PFSK-1 (cell line): ENCODE data around the gene NAA20.

Experiments used
- POLR2AphosphoS5 ChIP-seq: IDR thresholded peaks from 2 replicates; pipeline ENCODE4 v1.6.1; 2012; ENCODE audit warnings: low read depth, mild to moderate bottlenecking, control low read depth, low read length, moderate library complexity
- TF ChIP-seq, protein P1 (sequence below), 2 experiments: IDR thresholded peaks; 2 replicates each; pipeline versions ENCODE4 v1.6.1 to v1.8.0; 2011 to 2012; ENCODE audit warnings: low read depth in 2 of 2, low read length in 2 of 2, control low read depth in 1 of 2, inconsistent platforms in 1 of 2, mild to moderate bottlenecking in 1 of 2, moderate library complexity in 1 of 2; ENCODE audit not compliant: insufficient read depth in 1 of 2

- TF ChIP-seq, protein P1, sequence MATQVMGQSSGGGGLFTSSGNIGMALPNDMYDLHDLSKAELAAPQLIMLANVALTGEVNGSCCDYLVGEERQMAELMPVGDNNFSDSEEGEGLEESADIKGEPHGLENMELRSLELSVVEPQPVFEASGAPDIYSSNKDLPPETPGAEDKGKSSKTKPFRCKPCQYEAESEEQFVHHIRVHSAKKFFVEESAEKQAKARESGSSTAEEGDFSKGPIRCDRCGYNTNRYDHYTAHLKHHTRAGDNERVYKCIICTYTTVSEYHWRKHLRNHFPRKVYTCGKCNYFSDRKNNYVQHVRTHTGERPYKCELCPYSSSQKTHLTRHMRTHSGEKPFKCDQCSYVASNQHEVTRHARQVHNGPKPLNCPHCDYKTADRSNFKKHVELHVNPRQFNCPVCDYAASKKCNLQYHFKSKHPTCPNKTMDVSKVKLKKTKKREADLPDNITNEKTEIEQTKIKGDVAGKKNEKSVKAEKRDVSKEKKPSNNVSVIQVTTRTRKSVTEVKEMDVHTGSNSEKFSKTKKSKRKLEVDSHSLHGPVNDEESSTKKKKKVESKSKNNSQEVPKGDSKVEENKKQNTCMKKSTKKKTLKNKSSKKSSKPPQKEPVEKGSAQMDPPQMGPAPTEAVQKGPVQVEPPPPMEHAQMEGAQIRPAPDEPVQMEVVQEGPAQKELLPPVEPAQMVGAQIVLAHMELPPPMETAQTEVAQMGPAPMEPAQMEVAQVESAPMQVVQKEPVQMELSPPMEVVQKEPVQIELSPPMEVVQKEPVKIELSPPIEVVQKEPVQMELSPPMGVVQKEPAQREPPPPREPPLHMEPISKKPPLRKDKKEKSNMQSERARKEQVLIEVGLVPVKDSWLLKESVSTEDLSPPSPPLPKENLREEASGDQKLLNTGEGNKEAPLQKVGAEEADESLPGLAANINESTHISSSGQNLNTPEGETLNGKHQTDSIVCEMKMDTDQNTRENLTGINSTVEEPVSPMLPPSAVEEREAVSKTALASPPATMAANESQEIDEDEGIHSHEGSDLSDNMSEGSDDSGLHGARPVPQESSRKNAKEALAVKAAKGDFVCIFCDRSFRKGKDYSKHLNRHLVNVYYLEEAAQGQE (IDR thresholded peaks at IDR 0.05; ENCODE audit: insufficient read depth in 1 of 2, low read depth in 2 of 2, low read length in 2 of 2): no peak
- TF ChIP-seq POLR2AphosphoS5: no peak
Observed at GRCh38 chr20:20027284-20027683, 10.1 kb downstream of the NAA20 start.
